ENCODE measurements around the gene IL1RAP. TPM values are rescaled to one million over a fixed set of nuclear protein-coding genes. Genes with fewer than 3 reads are reported as not detected.

IL1RAP gene
- polyA plus RNA-seq, 3 donors: 8.0 to 12.6 (median 11.8) TPM

DNA sequence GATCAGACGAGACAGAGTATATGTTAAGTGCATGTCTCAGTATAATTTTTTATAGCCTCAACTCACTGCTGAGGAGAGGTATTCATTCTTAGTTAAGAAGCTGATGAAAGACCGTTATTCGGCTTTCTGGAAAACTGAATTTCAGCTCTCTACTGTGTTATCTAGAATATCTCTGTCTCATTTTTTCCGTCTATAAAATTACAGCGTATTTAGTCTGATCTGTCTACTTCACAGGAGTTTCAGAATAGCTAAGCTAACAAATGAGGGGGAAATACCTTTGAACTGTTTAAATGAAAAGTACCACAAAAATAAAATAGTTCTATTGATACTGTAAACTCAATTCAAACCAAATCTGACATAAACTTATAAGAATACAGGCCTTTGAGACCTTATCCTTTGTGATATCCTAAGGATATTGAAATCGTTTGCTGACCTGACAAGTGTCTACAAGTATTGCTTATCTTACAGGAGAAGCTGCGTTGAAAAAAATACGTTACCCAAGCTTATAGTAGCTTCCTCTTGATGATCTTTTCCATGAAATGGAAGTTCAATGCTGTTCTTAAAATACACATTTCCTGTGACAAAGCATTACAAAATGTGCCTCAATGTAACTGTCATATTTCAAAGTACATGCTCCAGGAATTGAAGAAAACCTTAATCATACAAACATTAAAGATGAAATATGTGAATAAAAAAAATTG, 104.6 kb downstream of the IL1RAP start:
- no peaks in the 10 kb centered on the region for H3K27me3 ChIP-seq (ENCODE audit: control insufficient read depth in 2 of 2, insufficient read depth in 2 of 2, low read length in 2 of 2)
- Mint-ChIP-seq H3K9me3 (peaks cover 0 to 4% (median 0%) of the 10 kb centered on the region in 7 donors), H3K36me3 (peaks cover 3 to 6% of the 10 kb centered on the region in 2 donors), H3K4me3 (peak overlapping the region in 1 of 2 donors; percentile 15), H3K27me3 (ENCODE audit: low read depth in 3 of 3) (peaks cover 0 to 2% (median 0%) of the 10 kb centered on the region in 3 donors), H3K4me1 (peaks cover 79% of the 10 kb centered on the region), H3K27ac (peak overlapping the region; percentile 90 to 98 (median 97))
- H3K79me2 ChIP-seq (ENCODE audit: insufficient read depth, low read length): no peaks in the 10 kb centered on the region
- H3K4me2 ChIP-seq (replicated peaks; ENCODE audit: extremely low read depth, low read length, poor library complexity, severe bottlenecking): peak overlapping the region; percentile 35
- no peaks in the 10 kb centered on the region for H4K20me1 ChIP-seq (ENCODE audit: insufficient read depth, low read length)
- peaks cover 73 to 86% of the 10 kb centered on the region in 2 donors for H3K4me1 ChIP-seq (ENCODE audit: control insufficient read depth in 1 of 2, insufficient read depth in 2 of 2, low read length in 2 of 2)
- TF ChIP-seq CTCF (IDR thresholded peaks at IDR 0.05): no peak
- peak overlapping the region; percentile 22 for H3K9ac ChIP-seq (ENCODE audit: insufficient read depth, low read length, poor library complexity, severe bottlenecking)
- intact Hi-C loops (cut with micrococcal nuclease): loop anchor here in 1 of 2 donors (5.0 kb wide), 1 partner anchor 51 kb away; no protein-coding TSS in a partner anchor
- peaks cover 0 to 1% of the 10 kb centered on the region in 2 donors for H3K36me3 ChIP-seq (replicated peaks in 1 of 2; ENCODE audit: control insufficient read depth in 1 of 2, insufficient read depth in 2 of 2, low read length in 2 of 2)
- no peaks in the 10 kb centered on the region for H3K9me3 ChIP-seq (replicated peaks in 1 of 2; ENCODE audit: control insufficient read depth in 1 of 2, insufficient read depth in 1 of 2, low read length in 2 of 2)
- 0% methylated on average over 1 of the region's 8 CpGs for WGBS (ENCODE audit: insufficient coverage)
- peak overlapping the region in 1 of 3 experiments; percentile 30 for H3K4me3 ChIP-seq (replicated peaks in 1 of 3; ENCODE audit: low read depth in 2 of 3, low read length in 3 of 3)
- peak; percentile 61 to 92 (median 70) for DNase-seq
- peak overlapping the region in 1 of 2 donors; percentile 86 for H3K27ac ChIP-seq (ENCODE audit: low read depth in 1 of 2, low read length in 2 of 2)
- H2AFZ ChIP-seq (ENCODE audit: insufficient read depth, low read depth, low read length, poor library complexity, severe bottlenecking): no peak overlapping the region

GRCh38 chr3:190619353-190619752, 105.5 kb downstream of the IL1RAP start:
- Histone ChIP-seq H3K27me3 (ENCODE audit: control insufficient read depth in 2 of 2, insufficient read depth in 2 of 2, low read length in 2 of 2) (no peaks in the 10 kb centered on the region), H3K4me1 (ENCODE audit: control insufficient read depth in 1 of 2, insufficient read depth in 2 of 2, low read length in 2 of 2) (peaks cover 67 to 81% of the 10 kb centered on the region in 2 donors), H3K27ac (ENCODE audit: low read depth in 1 of 2, low read length in 2 of 2) (peak overlapping the region; percentile 51 to 86), H3K79me2 (ENCODE audit: insufficient read depth, low read length) (no peaks in the 10 kb centered on the region), H2AFZ (ENCODE audit: insufficient read depth, low read depth, low read length, poor library complexity, severe bottlenecking) (no peak overlapping the region), H3K36me3 (replicated peaks in 1 of 2; ENCODE audit: control insufficient read depth in 1 of 2, insufficient read depth in 2 of 2, low read length in 2 of 2) (peaks cover 0 to 10% of the 10 kb centered on the region in 2 donors), H3K4me3 (replicated peaks in 1 of 3; ENCODE audit: low read depth in 2 of 3, low read length in 3 of 3) (no peak overlapping the region), H3K9ac (ENCODE audit: insufficient read depth, low read length, poor library complexity, severe bottlenecking) (peak overlapping the region; percentile 22), H3K9me3 (replicated peaks in 1 of 2; ENCODE audit: control insufficient read depth in 1 of 2, insufficient read depth in 1 of 2, low read length in 2 of 2) (no peaks in the 10 kb centered on the region), H4K20me1 (ENCODE audit: insufficient read depth, low read length) (no peaks in the 10 kb centered on the region), H3K4me2 (replicated peaks; ENCODE audit: extremely low read depth, low read length, poor library complexity, severe bottlenecking) (peak overlapping the region; percentile 35)
- 63% methylated on average over 2 of the region's 5 CpGs for WGBS (ENCODE audit: insufficient coverage)
- Mint-ChIP-seq H3K27ac (peak overlapping the region; percentile 90 to 98 (median 97)), H3K36me3 (peaks cover 11% of the 10 kb centered on the region in 2 donors), H3K27me3 (ENCODE audit: low read depth in 3 of 3) (peaks cover 0 to 2% (median 0%) of the 10 kb centered on the region in 3 donors), H3K4me3 (no peak overlapping the region), H3K4me1 (peaks cover 75% of the 10 kb centered on the region), H3K9me3 (peaks cover 0 to 4% (median 0%) of the 10 kb centered on the region in 7 donors)
- DNase-seq: no peak
- intact Hi-C loops (cut with micrococcal nuclease): loop anchor here in 1 of 2 donors (5.0 kb wide), 1 partner anchor 52 kb away; no protein-coding TSS in a partner anchor
- TF ChIP-seq CTCF (IDR thresholded peaks at IDR 0.05): no peak

All from CD14-positive monocyte (primary cell).